ENCODE results near the gene CARHSP1.

DNA sequence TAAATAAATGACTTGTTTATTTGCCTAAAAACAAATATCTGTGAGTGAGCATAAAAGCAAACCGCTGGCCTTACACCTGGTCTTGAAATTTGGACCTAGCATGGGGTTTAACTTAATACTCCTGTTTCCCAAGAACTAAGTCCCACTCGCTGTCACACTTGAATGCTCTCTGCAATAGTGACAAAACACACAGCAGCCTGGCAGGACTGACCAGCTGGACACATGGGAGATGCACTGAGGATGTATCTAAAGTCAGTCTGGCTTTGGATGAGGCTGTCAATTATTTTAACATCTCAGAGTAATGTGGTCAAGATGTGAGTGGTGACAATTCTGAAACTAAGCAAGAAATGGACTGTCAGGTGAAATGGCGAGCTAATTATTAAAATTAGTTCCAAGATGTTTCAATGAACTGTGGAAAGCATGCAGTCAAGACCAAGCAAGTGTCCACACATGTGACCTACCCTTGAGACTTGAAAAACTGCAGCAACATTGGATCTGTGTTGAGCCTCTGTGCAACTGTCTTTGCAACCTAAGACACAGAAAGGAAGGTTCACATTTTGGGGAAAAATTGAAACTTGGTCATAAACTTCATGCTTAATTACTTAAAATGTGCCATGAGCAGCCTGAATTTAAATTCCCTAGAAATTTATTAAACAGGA lies 30.0 kb upstream of the CARHSP1 start:
- TF ChIP-seq, protein P1, sequence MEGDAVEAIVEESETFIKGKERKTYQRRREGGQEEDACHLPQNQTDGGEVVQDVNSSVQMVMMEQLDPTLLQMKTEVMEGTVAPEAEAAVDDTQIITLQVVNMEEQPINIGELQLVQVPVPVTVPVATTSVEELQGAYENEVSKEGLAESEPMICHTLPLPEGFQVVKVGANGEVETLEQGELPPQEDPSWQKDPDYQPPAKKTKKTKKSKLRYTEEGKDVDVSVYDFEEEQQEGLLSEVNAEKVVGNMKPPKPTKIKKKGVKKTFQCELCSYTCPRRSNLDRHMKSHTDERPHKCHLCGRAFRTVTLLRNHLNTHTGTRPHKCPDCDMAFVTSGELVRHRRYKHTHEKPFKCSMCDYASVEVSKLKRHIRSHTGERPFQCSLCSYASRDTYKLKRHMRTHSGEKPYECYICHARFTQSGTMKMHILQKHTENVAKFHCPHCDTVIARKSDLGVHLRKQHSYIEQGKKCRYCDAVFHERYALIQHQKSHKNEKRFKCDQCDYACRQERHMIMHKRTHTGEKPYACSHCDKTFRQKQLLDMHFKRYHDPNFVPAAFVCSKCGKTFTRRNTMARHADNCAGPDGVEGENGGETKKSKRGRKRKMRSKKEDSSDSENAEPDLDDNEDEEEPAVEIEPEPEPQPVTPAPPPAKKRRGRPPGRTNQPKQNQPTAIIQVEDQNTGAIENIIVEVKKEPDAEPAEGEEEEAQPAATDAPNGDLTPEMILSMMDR (IDR thresholded peaks at IDR 0.05 in 2 of 3, conservative IDR thresholded peaks at IDR 0.05 in 1 of 3; ENCODE audit: borderline replicate concordance in 1 of 3, insufficient read depth in 1 of 3, low read depth in 2 of 3, low read length in 2 of 3), result no peak
- TF ChIP-seq EZH2phosphoT487 (IDR thresholded peaks at IDR 0.05; ENCODE audit: borderline replicate concordance) (no peak), RAD21 (IDR thresholded peaks at IDR 0.05; ENCODE audit: low read depth) (no peak)
